GM19025 (cell line): ENCODE data around the gene ASGR1.
A peak's percentile ranks its signal among the peaks of the same experiment; 100 is the strongest.

Source experiments
- ATAC-seq: cut with Tn5 transposase; IDR thresholded peaks from one replicate; pipeline ENCODE4 v1.9.1; 2021; ENCODE audit warnings: mild to moderate bottlenecking, low read depth, moderate library complexity; ENCODE audit not compliant: unreplicated experiment

ASGR1 gene

DNA sequence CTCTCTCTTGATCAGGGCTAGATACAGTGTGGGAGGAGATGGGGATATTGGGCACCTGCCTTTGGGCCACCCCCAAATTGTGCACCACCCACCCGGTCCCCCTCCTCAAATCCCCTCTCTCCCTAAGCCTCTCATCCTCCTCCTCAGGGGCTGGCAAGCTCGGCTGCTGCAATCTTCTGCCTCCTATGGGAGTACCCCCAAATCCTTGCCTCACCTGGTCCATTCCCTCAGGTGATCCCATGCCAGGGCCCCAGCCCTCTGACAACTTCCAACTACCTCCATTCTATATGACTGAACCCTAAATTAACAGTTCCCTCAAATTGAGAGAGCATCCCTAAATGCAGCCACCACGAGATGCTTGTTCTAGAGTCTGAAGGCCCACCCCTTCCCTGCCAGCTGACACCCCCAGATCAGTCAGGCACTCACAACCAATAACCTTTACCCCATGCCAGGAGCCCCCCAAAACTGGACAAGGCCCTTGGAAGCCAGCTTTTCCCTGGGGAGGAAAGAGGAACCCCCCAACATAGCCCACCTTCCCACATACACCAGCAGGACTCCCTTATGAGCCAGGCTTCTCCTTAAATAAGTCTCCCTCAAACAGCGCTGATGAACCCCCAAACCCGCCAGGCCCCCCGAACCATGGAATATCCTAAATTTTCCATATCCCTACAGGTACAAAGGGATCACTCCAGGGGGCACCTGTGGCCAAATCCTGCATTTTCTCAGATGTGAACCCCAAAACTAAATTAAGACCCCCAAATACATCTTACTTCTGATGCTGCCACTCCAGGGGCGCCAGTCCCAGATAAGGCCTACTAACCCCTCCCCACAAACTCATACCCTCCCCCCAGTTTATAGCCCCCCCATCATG lies 37.3 kb upstream of the ASGR1 start:
- ATAC-seq: no peak

DNA sequence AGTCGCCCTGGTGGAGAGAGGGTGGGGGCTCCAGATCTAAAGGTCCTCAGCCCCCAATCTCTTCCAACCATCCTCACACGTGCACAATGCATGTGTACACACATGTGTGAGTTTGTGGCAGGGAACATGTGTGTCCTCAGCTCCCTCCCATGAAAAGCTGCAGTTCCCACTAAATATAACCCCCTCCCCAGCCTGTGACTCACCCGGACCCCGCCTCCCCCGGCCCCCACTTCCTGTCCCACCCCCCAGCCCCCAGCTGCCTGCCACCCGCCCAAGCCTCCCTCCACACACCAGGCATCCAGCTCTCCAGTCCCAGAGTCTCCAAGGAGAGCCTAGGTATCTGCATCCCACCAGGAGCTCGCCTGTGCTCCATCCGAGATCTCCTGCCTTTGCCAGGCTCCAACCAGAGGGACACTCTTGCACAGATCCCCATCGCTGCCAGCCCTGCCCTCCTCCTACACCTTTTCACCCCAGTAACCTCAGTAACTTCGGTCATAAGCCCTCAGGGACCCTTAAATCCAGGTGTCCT lies 36.5 kb upstream of the ASGR1 start:
- ATAC-seq: no peak

DNA sequence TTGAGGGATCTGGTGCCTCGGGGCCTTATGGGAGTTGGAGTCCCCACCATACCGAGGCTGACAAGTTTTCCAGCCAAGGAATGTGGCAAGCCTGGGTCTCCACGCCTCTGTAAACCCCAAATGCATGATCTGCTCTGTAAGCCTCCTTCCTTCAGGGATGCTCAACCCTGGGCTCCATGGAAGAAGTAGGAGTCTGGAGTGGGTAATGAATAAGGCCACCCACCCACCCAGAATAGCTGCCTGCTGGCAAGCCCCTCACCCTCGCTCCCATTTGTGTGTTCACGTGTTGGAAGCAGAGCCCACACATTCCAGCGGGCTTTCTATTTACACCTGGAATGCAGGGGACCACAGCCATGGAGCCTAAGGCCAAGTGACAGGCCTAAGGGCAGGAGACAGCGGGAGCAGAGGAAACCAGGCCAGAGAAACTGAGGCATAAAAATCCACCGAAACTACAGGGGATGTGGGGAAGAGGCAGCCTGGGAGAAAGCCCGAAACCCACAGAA lies 36.0 kb upstream of the ASGR1 start:
- no peak for ATAC-seq

DNA sequence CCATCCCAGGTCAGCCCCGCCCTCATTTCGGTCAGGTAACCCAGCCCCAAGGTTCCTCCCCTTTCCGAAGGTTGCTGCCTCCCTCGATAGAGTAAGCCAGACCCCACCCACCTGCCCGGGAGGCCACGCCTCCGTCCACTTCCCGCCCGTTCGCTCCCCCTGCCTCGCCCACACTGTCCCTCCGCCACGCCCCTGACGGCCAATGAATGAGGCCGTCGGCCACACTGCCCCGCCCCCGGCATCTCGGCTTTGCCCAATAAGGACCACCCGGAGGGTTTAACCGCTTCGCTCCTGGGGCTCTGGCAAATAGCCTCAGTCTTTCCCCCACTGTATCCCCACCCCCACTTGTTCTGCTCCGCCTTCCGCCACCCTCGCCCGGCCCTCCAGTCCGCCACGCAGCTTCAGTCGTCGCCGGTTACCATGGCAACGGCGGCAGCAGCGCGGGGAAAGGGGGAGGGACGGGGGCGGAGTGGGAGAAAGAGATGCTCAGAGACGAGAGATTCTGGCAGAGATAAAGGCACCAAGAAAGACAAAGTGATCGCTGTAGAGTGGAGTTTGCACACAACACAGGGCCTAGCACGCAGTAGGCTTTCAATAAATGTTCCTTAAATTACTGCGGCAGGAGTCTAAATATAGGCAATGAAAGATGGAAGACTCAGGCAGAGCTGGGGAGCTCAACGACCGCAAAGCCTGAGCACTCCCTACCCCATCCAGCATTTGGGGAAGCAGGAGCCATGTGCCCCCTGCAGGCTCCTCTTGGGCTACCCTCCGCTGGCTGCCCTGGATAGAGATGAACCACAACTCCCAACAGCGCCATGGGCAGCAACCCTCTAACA lies 35.3 kb upstream of the ASGR1 start:
- peak; percentile 63 for ATAC-seq

DNA sequence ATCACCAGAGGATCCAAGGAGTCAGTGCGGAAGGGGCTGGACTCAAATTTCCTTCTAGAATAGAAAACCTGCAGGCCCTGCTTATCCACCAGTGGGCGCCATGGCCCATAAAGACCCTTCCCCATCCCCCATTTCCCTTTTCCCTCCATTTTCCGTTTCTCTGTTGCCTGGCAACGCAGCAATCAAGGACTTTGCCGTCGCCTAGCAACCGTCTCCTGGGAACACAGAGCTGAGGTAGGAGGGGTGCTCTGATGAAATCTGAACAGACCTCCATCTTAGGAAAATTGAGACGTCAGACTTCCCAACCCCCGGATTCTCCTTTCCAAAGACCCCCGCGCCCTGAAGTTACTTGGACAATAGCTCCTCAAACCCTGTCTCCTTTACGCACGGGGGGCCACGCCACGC lies 34.7 kb upstream of the ASGR1 start:
- no peak for ATAC-seq

DNA sequence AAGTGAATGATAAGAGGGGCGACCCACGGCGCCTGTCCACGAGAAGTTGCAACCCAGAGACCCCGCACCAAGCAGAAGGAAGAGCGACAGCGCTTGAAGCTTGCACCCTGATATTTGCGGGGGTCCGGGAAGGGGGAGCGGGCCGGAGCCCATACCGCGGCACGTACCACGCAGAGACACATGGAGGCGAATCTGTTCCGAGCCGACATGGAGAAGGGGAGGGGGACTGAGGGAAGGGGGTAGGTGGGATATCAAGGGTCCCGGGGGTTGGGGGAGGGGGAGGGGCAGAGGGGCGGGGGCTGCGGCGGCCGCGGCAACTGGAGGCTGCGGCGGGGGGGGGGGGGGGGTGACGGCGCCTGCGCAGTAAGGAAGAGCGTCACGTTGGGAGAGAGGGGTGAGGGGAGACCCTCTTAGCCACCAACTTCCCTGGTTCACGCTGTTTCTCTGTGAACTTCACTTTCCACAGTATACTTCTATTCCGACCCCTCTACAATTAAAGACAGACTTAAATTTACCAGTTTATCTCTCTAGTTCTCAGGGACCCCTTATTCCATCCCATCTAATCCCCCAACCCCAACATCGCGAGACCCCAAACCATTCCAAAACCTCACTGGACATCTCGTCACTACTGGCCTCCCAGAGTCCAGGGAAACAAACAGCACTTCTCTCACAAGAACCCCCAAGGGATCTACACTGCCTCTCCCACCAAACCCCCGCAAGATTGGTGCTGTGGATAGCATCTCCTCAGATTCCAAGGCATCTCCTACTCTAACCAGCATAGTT lies 32.5 kb upstream of the ASGR1 start:
- ATAC-seq: no peak

DNA sequence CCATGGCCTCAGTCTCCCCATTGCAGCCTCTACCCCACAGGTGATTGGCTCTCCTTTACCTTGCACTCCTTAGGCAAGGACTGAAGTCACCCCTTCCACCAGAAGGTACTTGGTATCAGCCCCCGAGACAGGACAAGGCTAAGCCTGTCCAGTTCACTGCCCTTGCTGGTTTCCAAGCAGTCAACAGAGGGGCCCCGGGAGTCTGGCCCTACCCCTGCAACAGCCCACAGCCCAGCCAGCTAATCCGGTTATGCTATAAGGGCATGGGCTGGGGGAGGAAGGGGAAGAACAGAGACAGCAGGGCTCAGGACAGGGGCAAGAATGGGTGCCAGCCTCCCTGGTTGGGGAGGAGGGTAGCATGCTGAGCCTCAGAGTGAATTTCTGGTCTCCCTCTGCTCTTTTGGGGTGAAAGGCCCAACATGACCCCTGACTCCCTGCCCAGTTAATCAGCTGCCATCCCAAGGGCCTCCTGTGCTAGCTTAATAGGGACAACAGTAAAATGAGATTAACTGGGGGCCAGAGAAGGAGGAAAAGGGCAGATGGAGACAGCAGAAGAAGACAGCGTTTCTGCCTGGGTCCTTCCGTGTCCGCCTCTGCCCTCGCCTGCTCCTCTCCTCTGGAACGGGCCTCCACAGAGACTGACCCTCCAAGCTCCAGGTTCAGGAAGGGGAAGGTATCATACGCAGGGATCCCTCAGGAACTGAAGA lies 29.7 kb upstream of the ASGR1 start:
- no peak for ATAC-seq

DNA sequence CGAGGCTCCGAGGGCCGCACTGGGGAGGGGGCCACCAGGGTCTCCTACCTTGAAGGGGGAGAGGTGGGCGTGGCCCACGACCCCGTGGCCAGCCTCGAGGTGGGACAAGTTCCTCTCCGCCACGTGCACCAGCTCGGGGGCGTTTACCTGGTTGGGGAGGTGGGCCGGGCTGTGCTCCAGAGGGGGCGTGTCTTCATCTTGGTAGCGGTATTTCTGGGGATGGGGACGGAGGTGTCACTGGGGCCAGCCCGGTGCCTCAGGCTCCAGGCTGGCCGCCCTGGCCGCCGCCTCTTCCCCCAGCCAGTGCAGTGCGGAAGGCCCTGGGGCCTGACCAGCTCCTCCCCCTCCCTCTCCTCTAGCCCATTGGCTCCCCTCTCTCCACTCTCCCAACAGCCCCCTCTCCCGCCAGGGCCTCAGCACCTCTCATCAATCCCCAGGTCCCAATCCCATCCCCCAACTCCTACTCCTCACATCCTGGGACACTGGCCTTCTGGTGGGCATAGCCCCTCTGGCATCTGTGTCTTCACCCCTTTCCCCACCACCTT lies 28.9 kb upstream of the ASGR1 start:
- ATAC-seq: no peak

DNA sequence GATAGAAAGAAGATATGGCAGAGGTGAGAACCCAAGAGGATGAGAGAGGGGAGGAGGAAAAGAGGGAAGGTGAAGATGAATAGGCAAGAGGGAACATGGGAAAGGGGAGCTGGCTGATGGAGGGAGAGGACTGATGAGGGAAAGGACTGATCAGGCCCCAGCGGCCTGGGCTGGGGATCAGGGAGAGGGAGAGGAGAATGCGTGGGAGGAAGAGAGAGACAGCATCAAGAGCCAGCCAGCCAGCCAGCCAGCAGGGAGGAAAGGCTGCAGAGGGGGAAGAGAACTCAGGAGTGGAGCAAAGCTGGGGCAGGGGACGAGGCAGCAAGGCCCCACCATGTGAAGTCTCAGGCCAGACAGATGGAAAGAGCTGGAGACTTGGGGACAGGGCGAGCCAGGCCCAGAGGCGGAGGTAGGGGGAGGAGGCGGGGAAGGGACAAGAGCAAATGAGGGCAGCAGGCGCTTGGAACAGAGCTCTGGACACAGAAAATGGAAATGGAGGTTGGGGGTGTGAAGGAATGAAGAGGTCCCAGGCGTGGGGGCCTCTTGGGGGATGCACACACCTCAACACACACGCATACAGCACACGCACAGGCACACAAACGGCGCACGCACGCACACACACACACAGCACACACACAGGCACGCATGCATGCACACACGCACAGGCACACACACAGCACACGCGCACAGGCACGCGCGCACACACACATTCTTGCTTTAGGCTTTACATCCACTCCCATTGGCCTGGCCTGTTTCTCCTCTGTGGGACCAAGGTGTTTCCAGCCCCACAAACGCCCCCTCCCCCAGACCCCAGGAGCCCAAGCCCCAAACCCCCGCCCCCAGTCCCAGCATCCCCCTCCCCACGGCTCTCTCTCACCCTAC lies 28.2 kb upstream of the ASGR1 start:
- ATAC-seq: no peak

DNA sequence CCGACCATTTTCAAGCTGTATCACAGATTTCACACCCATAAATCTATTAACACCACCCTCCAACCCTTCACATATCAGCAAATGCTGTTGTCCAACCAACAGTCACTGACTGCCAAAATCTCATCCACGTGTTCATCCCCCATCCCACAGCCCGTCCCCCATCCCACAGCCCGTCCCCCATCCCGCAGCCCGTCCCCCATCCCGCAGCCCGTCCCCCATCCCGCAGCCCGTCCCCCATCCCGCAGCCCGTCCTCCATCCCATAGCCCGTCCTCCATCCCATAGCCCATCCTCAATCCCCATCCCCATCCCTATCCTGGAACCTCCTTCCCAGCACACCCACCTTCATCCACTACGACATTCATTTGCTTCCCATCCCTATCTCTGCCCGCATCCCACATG lies 26.4 kb upstream of the ASGR1 start:
- ATAC-seq: no peak

DNA sequence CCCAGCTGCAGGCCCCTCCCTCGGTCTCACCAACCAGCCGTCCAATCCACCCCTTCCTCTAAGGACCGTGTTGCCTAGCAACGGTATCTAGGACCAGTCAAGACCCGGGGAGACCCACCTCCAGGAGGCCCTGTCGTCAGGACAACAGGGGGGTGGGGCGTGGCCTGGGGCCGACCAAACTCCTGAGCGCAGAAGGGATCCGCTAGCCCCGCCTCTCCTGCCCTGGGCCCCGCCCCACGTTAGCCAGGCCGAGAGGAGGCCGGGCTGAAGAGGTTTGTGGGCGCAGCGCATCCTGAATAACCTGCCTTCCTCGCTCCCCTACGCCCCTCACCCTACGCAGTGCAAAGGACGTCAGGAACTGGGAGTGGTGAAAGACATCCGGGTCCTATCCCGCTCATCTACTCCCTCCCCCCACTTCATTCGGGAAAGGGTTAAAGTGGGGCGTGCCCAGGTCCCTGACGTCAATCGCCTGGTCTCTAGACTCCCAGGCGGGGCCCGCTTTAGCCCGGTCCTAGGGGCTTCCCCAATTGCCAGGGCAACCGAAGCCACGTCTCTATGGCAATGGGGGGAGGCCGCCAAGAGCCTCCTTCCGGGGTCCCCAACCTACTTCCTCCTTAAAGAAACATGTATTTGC lies 25.8 kb upstream of the ASGR1 start:
- ATAC-seq: peak; percentile 86

DNA sequence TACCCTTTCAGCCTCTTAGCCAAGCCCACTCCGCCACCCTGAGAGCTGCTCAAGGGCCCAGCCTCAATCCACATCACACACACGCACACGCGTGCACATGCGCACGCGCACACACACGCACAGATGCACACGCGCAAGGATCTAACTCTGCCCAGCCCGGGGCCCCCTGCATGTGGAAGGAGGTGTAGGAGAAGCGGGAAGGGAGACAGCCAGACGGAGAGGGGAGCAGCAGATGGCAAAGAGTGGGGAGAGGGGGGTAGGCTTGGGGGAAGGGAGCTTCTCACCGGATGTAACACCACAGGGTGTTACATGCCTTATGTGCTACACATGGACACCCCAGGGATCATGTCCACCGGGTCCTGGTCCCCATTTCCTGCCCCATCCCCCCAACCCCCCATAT lies 25.2 kb upstream of the ASGR1 start:
- no peak for ATAC-seq

DNA sequence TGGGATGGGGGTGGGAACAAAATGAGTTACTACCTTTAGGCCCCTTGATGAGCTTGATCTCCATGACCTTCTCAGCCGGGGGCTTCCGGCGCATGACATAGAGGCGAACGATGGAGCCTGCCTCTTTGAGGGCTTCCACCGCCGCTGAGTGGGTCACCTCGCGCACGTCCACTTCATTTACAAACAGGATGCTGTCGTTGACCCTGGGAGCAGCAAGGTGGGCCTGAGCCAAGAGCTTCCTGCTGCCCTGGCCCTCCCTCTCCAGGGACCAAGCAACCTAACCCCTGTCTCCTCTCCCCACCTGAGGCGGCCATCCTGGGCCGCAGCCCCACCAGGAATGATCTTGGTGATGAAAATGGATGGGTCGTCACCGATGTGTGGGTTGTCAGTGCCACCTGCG lies 24.2 kb upstream of the ASGR1 start:
- ATAC-seq: no peak

DNA sequence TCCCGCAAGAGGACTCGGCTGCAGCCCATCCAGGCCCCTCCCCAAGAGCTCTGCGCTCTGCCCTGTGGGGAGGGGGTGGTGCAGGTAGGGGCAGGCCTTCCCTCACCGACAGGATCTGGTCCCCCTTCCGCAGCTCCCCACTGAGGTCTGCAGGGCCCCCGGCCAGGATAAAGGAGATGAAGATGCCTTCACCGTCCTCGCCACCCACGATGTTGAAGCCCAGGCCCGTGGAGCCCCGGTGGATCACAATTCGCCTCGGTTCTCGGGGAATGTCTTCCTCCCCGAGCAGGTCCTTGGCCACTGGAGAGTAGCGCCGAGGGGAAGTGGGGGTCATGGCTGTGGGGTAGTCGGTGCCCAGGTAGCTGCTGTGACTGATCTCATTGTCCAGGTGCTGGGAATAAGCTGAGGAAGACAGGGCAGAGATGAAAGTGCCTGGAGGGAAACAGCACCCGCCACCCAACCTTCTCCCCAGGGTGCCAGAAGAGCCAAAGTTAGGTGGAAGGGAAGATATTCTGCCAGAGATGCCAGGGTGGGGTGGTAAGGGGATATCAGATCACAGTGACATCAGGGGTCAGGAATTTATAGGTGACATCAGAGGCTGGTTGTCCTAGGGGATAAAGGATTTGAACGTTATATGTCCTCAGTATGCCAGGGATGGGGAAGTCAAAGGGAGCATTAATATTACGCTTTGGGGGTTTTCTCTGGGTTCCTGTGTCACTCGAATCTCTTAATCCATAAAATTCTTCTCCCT lies 17.7 kb upstream of the ASGR1 start:
- ATAC-seq: no peak

DNA sequence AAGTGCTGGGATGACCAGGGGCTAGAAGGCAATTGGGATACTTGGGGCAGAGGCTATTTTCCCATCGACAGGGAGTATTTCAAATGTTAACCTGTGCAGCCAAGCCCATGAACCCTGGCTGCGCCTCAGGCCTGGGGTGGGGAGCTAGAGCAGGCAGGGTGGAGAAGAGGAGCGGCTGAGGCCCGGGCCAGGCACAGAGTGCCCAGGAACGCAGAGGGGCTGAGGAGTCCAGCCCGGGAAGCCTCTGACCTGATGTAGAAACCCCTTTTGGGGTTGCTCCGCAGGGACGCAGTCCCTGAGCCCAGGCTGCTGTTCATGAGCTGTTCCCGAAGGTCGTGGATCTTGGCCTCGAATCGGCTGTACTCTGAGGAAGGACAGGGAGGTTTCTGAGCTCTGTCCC lies 16.8 kb upstream of the ASGR1 start:
- no peak for ATAC-seq

DNA sequence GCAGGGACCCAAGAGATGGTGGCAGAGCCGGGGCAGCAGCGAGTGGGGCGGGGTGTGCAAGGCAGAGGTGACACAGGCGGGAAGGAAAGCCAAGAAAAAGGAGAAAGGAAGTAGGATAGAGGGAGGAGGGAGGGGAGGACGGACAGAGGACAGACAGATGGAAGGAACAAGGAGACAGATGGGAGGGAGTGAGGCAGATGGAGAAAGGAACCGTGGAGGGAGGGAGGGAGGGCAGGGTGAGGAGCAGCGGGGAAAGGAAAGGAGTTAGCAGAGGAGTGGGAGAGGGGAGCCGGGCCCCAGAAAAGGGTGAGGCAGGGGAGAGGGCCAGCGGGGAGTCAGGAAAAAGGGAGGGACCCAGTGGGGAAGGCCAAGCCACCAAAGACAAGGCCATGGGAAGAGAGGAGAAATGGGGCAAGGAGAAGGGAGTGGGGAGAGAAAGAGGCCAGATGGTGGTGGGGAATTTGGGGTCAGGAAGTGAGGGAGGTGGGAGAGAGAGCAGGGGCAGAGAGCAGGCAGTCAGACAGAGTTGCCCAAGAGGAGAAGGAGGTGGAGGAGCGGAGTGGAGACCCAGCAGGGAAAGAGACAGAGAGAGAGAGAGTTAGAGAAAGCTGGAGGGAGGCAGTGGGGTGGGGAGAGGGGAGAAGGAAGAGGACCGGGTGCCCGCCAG lies 13.2 kb upstream of the ASGR1 start:
- no peak for ATAC-seq
